Measurements from ENCODE around the gene HSD17B10.
"Not testable (repeated sequence)": the region's sequence is repeated elsewhere in the genome, so short reads cannot be mapped to it uniquely, and the experiment has no call there.

HSD17B10 gene

GRCh38 chrX:53433651-53434639, at the start of gene HSD17B10:
Gene HSD17B10, minus strand, starts transcription at chrX:53434370. Its CDS starts 25 bp downstream, at chrX:53434345.
- in situ Hi-C loops (cut with MboI; ENCODE audit: low sequenced_read_pairs), result no loop called here

- in situ Hi-C loops (cut with MboI; ENCODE audit: low sequenced_read_pairs), result no loop called here
These were observed 49.2 kb upstream of the HSD17B10 start for GRCh38 chrX:53483416-53483815.

GRCh38 chrX:53481816-53482465, 47.8 kb upstream of the HSD17B10 start:
- in situ Hi-C loops (cut with MboI; ENCODE audit: low sequenced_read_pairs), result no loop called here

GRCh38 chrX:53481093-53481492, 46.9 kb upstream of the HSD17B10 start:
- in situ Hi-C loops (cut with MboI; ENCODE audit: low sequenced_read_pairs), result no loop called here

- in situ Hi-C loops (cut with MboI; ENCODE audit: low sequenced_read_pairs), result loop anchor here (10.0 kb wide), 1 partner anchor 164 kb away; no protein-coding TSS in a partner anchor
These were observed 45.1 kb upstream of the HSD17B10 start for GRCh38 chrX:53479301-53479700.

- in situ Hi-C loops (cut with MboI; ENCODE audit: low sequenced_read_pairs), result loop anchor here (10.0 kb wide), 1 partner anchor 162 kb away; no protein-coding TSS in a partner anchor
These were observed 42.2 kb upstream of the HSD17B10 start for GRCh38 chrX:53476371-53476770.

GRCh38 chrX:53474707-53475106, 40.5 kb upstream of the HSD17B10 start:
- in situ Hi-C loops (cut with MboI; ENCODE audit: low sequenced_read_pairs), result loop anchor here (10.0 kb wide), 1 partner anchor 160 kb away; no protein-coding TSS in a partner anchor

GRCh38 chrX:53471346-53471745, 37.2 kb upstream of the HSD17B10 start:
- in situ Hi-C loops (cut with MboI; ENCODE audit: low sequenced_read_pairs), result loop anchor here (10.0 kb wide), 1 partner anchor 157 kb away; no protein-coding TSS in a partner anchor

- in situ Hi-C loops (cut with MboI; ENCODE audit: low sequenced_read_pairs), result not testable (repeated sequence)
These were observed 34.5 kb upstream of the HSD17B10 start for GRCh38 chrX:53468659-53469058.

GRCh38 chrX:53458082-53458481, 23.9 kb upstream of the HSD17B10 start:
- in situ Hi-C loops (cut with MboI; ENCODE audit: low sequenced_read_pairs), result no loop called here

GRCh38 chrX:53456254-53456653, 22.1 kb upstream of the HSD17B10 start:
- in situ Hi-C loops (cut with MboI; ENCODE audit: low sequenced_read_pairs), result no loop called here

GRCh38 chrX:53452812-53453211, 18.6 kb upstream of the HSD17B10 start:
- in situ Hi-C loops (cut with MboI; ENCODE audit: low sequenced_read_pairs), result no loop called here

GRCh38 chrX:53449632-53450031, 15.5 kb upstream of the HSD17B10 start:
- in situ Hi-C loops (cut with MboI; ENCODE audit: low sequenced_read_pairs), result no loop called here

- in situ Hi-C loops (cut with MboI; ENCODE audit: low sequenced_read_pairs), result no loop called here
These were observed 13.3 kb upstream of the HSD17B10 start for GRCh38 chrX:53447441-53447840.

- in situ Hi-C loops (cut with MboI; ENCODE audit: low sequenced_read_pairs), result no loop called here
These were observed 11.8 kb upstream of the HSD17B10 start for GRCh38 chrX:53445977-53446376.

- in situ Hi-C loops (cut with MboI; ENCODE audit: low sequenced_read_pairs), result no loop called here
These were observed 8.1 kb upstream of the HSD17B10 start for GRCh38 chrX:53442322-53442631.

GRCh38 chrX:53441531-53442321, 7.6 kb upstream of the HSD17B10 start:
- in situ Hi-C loops (cut with MboI; ENCODE audit: low sequenced_read_pairs), result no loop called here

GRCh38 chrX:53440621-53441517, 6.7 kb upstream of the HSD17B10 start:
- in situ Hi-C loops (cut with MboI; ENCODE audit: low sequenced_read_pairs), result no loop called here

- in situ Hi-C loops (cut with MboI; ENCODE audit: low sequenced_read_pairs), result no loop called here
These were observed 5.9 kb upstream of the HSD17B10 start for GRCh38 chrX:53440101-53440500.

- in situ Hi-C loops (cut with MboI; ENCODE audit: low sequenced_read_pairs), result no loop called here
These were observed 4.7 kb upstream of the HSD17B10 start for GRCh38 chrX:53438832-53439230.

Data from HL-60/S4 (cell line).